HepG2 (cell line): Measurements from ENCODE around the gene C2orf76. TPM values are rescaled to one million over a fixed set of nuclear protein-coding genes. Genes with fewer than 3 reads are reported as not detected.

Source experiments
- EHMT2 ChIP-seq: fragments of 200-600 bp; sonication (generic); IDR thresholded peaks from 2 replicates; pipeline ENCODE4 v1.7.0; 2017; ENCODE audit warnings: antibody characterized with exemption, low read depth, low read length, borderline replicate concordance
- HOMEZ ChIP-seq: IDR thresholded peaks from 2 replicates; pipeline ENCODE4 v1.6.1; 2016; ENCODE audit warnings: low read depth
- KDM4B ChIP-seq: sonication (generic); formaldehyde crosslinking; IDR thresholded peaks from 2 replicates; pipeline ENCODE4 v1.4.0; 2020; ENCODE audit warnings: missing genetic modification reagents
- MXD3 ChIP-seq: IDR thresholded peaks from 2 replicates; pipeline ENCODE4 v1.6.1; 2016; ENCODE audit warnings: mild to moderate bottlenecking, missing biosample characterization, missing genetic modification reagents
- NCOA5 ChIP-seq: sonication (generic); formaldehyde crosslinking; IDR thresholded peaks from 2 replicates; pipeline ENCODE4 v1.4.0; 2020; ENCODE audit warnings: missing genetic modification reagents
- STAG1 ChIP-seq: sonication (generic); formaldehyde crosslinking; IDR thresholded peaks from 2 replicates; pipeline ENCODE4 v1.4.0; 2020; ENCODE audit warnings: missing genetic modification reagents
- TEAD3 ChIP-seq: optimal IDR thresholded peaks from 2 replicates; pipeline ENCODE3; 2016; ENCODE audit warnings: borderline replicate concordance
- THRA ChIP-seq: sonication (generic); formaldehyde crosslinking; IDR thresholded peaks from 2 replicates; pipeline ENCODE4 v1.4.0; 2020; ENCODE audit warnings: missing genetic modification reagents, borderline replicate concordance
- ZHX2 ChIP-seq, 2 experiments: sonication (generic) in 1 of 2; formaldehyde crosslinking in 1 of 2; IDR thresholded peaks; 2 replicates each; pipeline versions ENCODE4 v1.6.1 to v1.9.0; 2014 to 2022; ENCODE audit warnings: antibody characterized with exemption in 1 of 2, borderline replicate concordance in 1 of 2, inconsistent platforms in 1 of 2, low read depth in 1 of 2, missing genetic modification reagents in 1 of 2
- ZNF44 ChIP-seq: sonication (generic); formaldehyde crosslinking; IDR thresholded peaks from 2 replicates; pipeline ENCODE4 v1.5.1; 2020; ENCODE audit warnings: mild to moderate bottlenecking, missing genetic modification reagents
- ZNF512B ChIP-seq: sonication (generic); formaldehyde crosslinking; IDR thresholded peaks from 2 replicates; pipeline ENCODE4 v1.5.1; 2020; ENCODE audit warnings: missing genetic modification reagents, mild to moderate bottlenecking, borderline replicate concordance
- ZNF558 ChIP-seq: sonication (generic); formaldehyde crosslinking; IDR thresholded peaks from 2 replicates; pipeline ENCODE4 v1.9.0; 2022; ENCODE audit warnings: mild to moderate bottlenecking, missing genetic modification reagents, borderline replicate concordance
- ZNF816 ChIP-seq: sonication (generic); formaldehyde crosslinking; IDR thresholded peaks from 2 replicates; pipeline ENCODE4 v1.8.0; 2022; ENCODE audit warnings: missing genetic modification reagents, mild to moderate bottlenecking, borderline replicate concordance
- polyA plus RNA-seq, 8 experiments: library from polyadenylated mRNA; depleted of rRNA in 3 of 8; stranded (reverse) in 7 of 8; unstranded in 1 of 8; fragments of >200 nt; fragmentation: Illumina TruSeq in 4 of 8; extraction: Trizol in 4 of 8; gene quantifications; 2 replicates each; pipeline versions ENCODE4 v1.2.1 to v1.2.3, GENCODE V29; 2011 to 2016; ENCODE audit warnings: low read depth in 4 of 8, missing spikeins in 1 of 8, mixed read lengths in 1 of 8; ENCODE audit not compliant: insufficient read depth in 1 of 8
- total RNA-seq, 5 experiments: library from RNA; depleted of rRNA; stranded (reverse); fragments of >200 nt; fragmentation: Illumina TruSeq; extraction: Trizol; gene quantifications; 2 replicates each; pipeline ENCODE4 v1.2.3, GENCODE V29; 2016; ENCODE audit warnings: low read depth in 1 of 5

The C2orf76 gene
- total and polyA plus RNA-seq, 2 of the 13 experiments (the other 11 are each of a cell fraction or from before 2014, with no cell fraction given), result 7.7 to 8.5 TPM

GRCh38 chr2:119387381-119388129, 20.9 kb upstream of the C2orf76 start (continued):
- TF ChIP-seq MXD3 (CRISPR knock-in tag) (0 out of 2 replicates have a peak, but pooled peaks have one; percentile 42), ZNF558 (CRISPR knock-in tag) (no peak), EHMT2 (no peak), ZNF512B (no peak), ZHX2 (IDR thresholded peaks at IDR 0.05; ENCODE audit: low read depth) (no peak), ZHX2 (CRISPR knock-in tag; IDR thresholded peaks at IDR 0.05; ENCODE audit: borderline replicate concordance) (no peak), NCOA5 (CRISPR knock-in tag) (no peak), ZNF816 (CRISPR knock-in tag) (no peak), KDM4B (CRISPR knock-in tag) (no peak), STAG1 (no peak), THRA (CRISPR knock-in tag) (no peak), ZNF44 (no peak), TEAD3 (CRISPR knock-in tag) (peak; percentile 32), HOMEZ (CRISPR knock-in tag) (no peak)
